Esophagus squamous epithelium (tissue), 4 donors: ENCODE data around the gene AIFM2.

ENCODE experiments used
- POLR2A ChIP-seq, 4 donors: fragments of 450-650 bp; IDR thresholded peaks; one replicate each; pipeline ENCODE4 v1.6.1; 2017; ENCODE audit warnings: antibody characterized with exemption in 4 of 4, mild to moderate bottlenecking in 4 of 4, moderate library complexity in 3 of 4
- TF ChIP-seq, protein P1 (sequence below), 6 experiments: fragments of 450-650 bp in 4 of 6; fragments of 200-600 bp in 2 of 6; sonication (generic) in 2 of 6; IDR thresholded peaks; one replicate each; pipeline ENCODE4 v1.5.1; 2016 to 2019; ENCODE audit warnings: antibody characterized with exemption in 6 of 6, mild to moderate bottlenecking in 4 of 6, moderate library complexity in 4 of 6

DNA sequence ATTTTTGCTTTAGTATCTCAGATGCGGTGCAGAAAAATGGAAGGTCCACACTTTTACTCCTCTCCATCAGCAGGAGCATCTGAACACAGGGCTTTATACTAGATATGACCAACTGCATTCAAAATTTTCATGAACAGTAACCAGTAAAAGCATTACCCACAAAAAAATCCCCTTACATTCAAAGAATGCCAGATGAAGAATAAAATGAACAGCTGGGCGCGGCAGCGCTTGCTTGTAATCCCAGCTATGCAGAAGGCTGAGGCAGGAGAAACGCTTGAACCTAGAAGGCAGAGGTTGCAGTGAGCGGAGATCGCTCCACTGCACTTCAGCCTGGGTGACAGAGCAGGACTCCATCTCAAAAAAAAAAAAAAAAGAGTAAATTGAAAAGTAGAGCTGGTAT, 34.6 kb upstream of the AIFM2 start:
- TF ChIP-seq, protein P1, sequence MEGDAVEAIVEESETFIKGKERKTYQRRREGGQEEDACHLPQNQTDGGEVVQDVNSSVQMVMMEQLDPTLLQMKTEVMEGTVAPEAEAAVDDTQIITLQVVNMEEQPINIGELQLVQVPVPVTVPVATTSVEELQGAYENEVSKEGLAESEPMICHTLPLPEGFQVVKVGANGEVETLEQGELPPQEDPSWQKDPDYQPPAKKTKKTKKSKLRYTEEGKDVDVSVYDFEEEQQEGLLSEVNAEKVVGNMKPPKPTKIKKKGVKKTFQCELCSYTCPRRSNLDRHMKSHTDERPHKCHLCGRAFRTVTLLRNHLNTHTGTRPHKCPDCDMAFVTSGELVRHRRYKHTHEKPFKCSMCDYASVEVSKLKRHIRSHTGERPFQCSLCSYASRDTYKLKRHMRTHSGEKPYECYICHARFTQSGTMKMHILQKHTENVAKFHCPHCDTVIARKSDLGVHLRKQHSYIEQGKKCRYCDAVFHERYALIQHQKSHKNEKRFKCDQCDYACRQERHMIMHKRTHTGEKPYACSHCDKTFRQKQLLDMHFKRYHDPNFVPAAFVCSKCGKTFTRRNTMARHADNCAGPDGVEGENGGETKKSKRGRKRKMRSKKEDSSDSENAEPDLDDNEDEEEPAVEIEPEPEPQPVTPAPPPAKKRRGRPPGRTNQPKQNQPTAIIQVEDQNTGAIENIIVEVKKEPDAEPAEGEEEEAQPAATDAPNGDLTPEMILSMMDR (IDR thresholded peaks at IDR 0.05): no peak
- no peak for TF ChIP-seq POLR2A (IDR thresholded peaks at IDR 0.05)
